Neuronal stem cell (in vitro differentiated cells): Measurements from ENCODE around the gene NOSTRIN.
A peak's percentile ranks its signal among the peaks of the same experiment; 100 is the strongest.

Experiments
- DNase-seq: peaks from one replicate; pipeline ENCODE4 v3.0.0-alpha.2; 2013; ENCODE audit warnings: low spot score
- H2AFZ ChIP-seq: one replicate; pipeline ENCODE4 v1.6.1; 2013; ENCODE audit warnings: mild to moderate bottlenecking, low read length, inconsistent platforms
- H2AK5ac ChIP-seq: 2 replicates; pipeline ENCODE4 v1.6.1; 2013; ENCODE audit warnings: low read depth, mild to moderate bottlenecking, inconsistent platforms, low read length, moderate library complexity, mixed read lengths
- H2BK120ac ChIP-seq: 2 replicates; pipeline ENCODE4 v1.6.1; 2013; ENCODE audit warnings: low read depth, mild to moderate bottlenecking, inconsistent platforms, low read length, moderate library complexity, mixed read lengths
- H2BK12ac ChIP-seq: one replicate; pipeline ENCODE4 v1.6.1; 2013; ENCODE audit warnings: low read length, inconsistent platforms
- H2BK15ac ChIP-seq: 2 replicates; pipeline ENCODE4 v1.6.1; 2013; ENCODE audit warnings: mild to moderate bottlenecking, low read length, inconsistent platforms, mixed read lengths
- H2BK5ac ChIP-seq: one replicate; pipeline ENCODE4 v1.6.1; 2013; ENCODE audit warnings: inconsistent platforms, mild to moderate bottlenecking, low read length, moderate library complexity
- H3K14ac ChIP-seq: one replicate; pipeline ENCODE4 v1.6.1; 2013; ENCODE audit warnings: low read length, inconsistent platforms
- H3K18ac ChIP-seq: 2 replicates; pipeline ENCODE4 v1.6.1; 2013; ENCODE audit warnings: low read length, inconsistent platforms
- H3K23ac ChIP-seq: 2 replicates; pipeline ENCODE4 v1.6.1; 2013; ENCODE audit warnings: low read depth, mild to moderate bottlenecking, mixed read lengths, low read length, inconsistent platforms; ENCODE audit not compliant: poor library complexity
- H3K27ac ChIP-seq: replicated peaks from 3 replicates; pipeline ENCODE4 v1.5.1; 2013; ENCODE audit warnings: low read length, inconsistent platforms
- H3K27me3 ChIP-seq, 3 experiments: 2 replicates each; pipeline ENCODE4 v1.6.1; 2013; ENCODE audit warnings: low read length in 3 of 3, mild to moderate bottlenecking in 2 of 3, inconsistent platforms in 1 of 3, low read depth in 1 of 3, mixed read lengths in 1 of 3, moderate library complexity in 1 of 3; ENCODE audit not compliant: control insufficient read depth in 3 of 3, insufficient read depth in 3 of 3
- H3K36me3 ChIP-seq, 2 donors: replicated peaks in 1 of 2; 2 replicates each; pipeline ENCODE4 v1.6.1; 2013; ENCODE audit warnings: low read length in 2 of 2; ENCODE audit not compliant: control insufficient read depth in 2 of 2, insufficient read depth in 2 of 2
- H3K4ac ChIP-seq: 2 replicates; pipeline ENCODE4 v1.6.1; 2013; ENCODE audit warnings: inconsistent platforms, mild to moderate bottlenecking, low read length, moderate library complexity
- H3K4me1 ChIP-seq, 2 donors: 1 replicate in 1 of 2; 2 replicates in 1 of 2; pipeline ENCODE4 v1.6.1; 2013; ENCODE audit warnings: low read length in 2 of 2, low read depth in 1 of 2; ENCODE audit not compliant: control insufficient read depth in 2 of 2, insufficient read depth in 1 of 2
- H3K4me2 ChIP-seq: one replicate; pipeline ENCODE4 v1.6.1; 2013; ENCODE audit warnings: mild to moderate bottlenecking, low read length, inconsistent platforms; ENCODE audit not compliant: insufficient read depth, poor library complexity, severe bottlenecking
- H3K4me3 ChIP-seq, 2 donors: 2 replicates each; pipeline ENCODE4 v1.5.1; 2013; ENCODE audit warnings: low read length in 2 of 2, mild to moderate bottlenecking in 2 of 2, inconsistent platforms in 1 of 2, moderate library complexity in 1 of 2
- H3K79me1 ChIP-seq: one replicate; pipeline ENCODE4 v1.6.1; 2013; ENCODE audit warnings: low read depth, mild to moderate bottlenecking, inconsistent platforms, low read length, moderate library complexity
- H3K9ac ChIP-seq: one replicate; pipeline ENCODE4 v1.6.1; 2013; ENCODE audit warnings: mild to moderate bottlenecking, low read depth, low read length, inconsistent platforms; ENCODE audit not compliant: poor library complexity
- H3K9me3 ChIP-seq, 2 donors: replicated peaks in 1 of 2; 2 replicates each; pipeline versions ENCODE3 to v1.6.1; 2013; ENCODE audit warnings: low read length in 2 of 2, mild to moderate bottlenecking in 2 of 2, inconsistent platforms in 1 of 2, low read depth in 1 of 2, mixed read lengths in 1 of 2, moderate library complexity in 1 of 2; ENCODE audit not compliant: control insufficient read depth in 2 of 2, insufficient read depth in 1 of 2
- H4K8ac ChIP-seq: one replicate; pipeline ENCODE4 v1.6.1; 2013; ENCODE audit warnings: low read depth, mild to moderate bottlenecking, inconsistent platforms, low read length, moderate library complexity
- H4K91ac ChIP-seq: one replicate; pipeline ENCODE4 v1.6.1; 2013; ENCODE audit warnings: low read length, low read depth, mild to moderate bottlenecking, inconsistent platforms; ENCODE audit not compliant: poor library complexity
- WGBS, 2 donors: extraction: QIAGEN DNeasy Blood & Tissue Kit; methylation state at CpG; one replicate each; pipeline ENCODE4 v1.1.7; 2013; ENCODE audit warnings: missing lambda C conversion rate in 2 of 2, mixed read lengths in 1 of 2; ENCODE audit not compliant: insufficient read length in 2 of 2, insufficient replicate concordance in 1 of 2; ENCODE audit errors: extremely low coverage in 2 of 2; 5-methylcytosine and 5-hydroxymethylcytosine counted together

Gene NOSTRIN

DNA sequence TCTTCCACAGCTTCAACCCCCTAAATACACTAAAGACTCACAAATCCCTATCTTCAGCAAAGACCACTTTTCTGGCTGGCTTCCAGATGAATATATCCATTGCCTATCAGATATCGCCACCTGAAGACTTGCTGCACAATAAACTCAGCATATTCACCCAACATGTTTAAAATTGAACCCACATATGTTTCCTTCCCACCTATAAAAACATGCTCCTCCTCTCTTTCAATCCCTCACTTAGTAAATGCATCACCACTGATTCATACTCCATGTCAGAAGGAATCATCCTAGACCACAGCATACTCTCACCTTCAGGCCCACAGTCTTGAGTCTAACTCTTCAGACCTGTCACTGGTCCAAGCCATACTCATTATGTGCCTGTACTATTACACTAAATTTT is 82.5 kb downstream of the NOSTRIN start:
- no peak for DNase-seq
- Histone ChIP-seq H3K27ac (no peak overlapping the region), H2BK120ac (no peak overlapping the region), H3K14ac (no peak overlapping the region), H3K4me1 (peaks cover 2 to 6% of the 10 kb centered on the region in 2 donors), H3K79me1 (no peaks in the 10 kb centered on the region), H3K36me3 (peaks cover 4 to 60% of the 10 kb centered on the region in 2 donors), H2BK5ac (no peak overlapping the region), H4K91ac (no peak overlapping the region), H2BK15ac (no peak overlapping the region), H3K4me3 (no peak overlapping the region), H2BK12ac (no peak overlapping the region), H3K9ac (no peak overlapping the region), H3K9me3 (no peaks in the 10 kb centered on the region), H3K18ac (no peak overlapping the region), H3K27me3 (no peaks in the 10 kb centered on the region), H3K4me2 (no peak overlapping the region), H3K4ac (no peak overlapping the region), H2AK5ac (no peak overlapping the region), H3K23ac (no peak overlapping the region), H2AFZ (no peak overlapping the region), H4K8ac (no peak overlapping the region)
- no CpG with 5 or more reads among the region's 1 CpG for WGBS, 2 donors

DNA sequence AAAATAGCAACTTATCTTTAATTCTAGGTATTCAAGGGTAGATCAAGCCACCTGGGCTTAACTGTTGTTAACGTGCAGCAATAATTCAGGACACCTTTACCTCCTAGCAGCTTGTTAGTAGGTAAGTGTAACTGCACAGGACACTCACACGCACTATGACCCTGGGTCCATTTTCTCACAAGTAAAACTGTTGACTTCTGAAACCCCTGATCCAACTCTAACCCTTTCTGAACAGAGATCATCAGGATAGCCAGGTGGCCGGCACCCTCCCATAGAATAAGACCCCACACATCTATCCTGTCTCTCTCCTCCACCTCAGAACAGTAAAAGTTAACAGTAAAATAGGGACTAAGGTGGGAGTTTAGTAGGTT is 87.2 kb downstream of the NOSTRIN start:
- DNase-seq, result no peak
- Histone ChIP-seq H3K36me3 (peaks cover 4 to 39% of the 10 kb centered on the region in 2 donors), H3K4me1 (peaks cover 1 to 2% of the 10 kb centered on the region in 2 donors), H3K79me1 (no peaks in the 10 kb centered on the region), H3K18ac (no peak overlapping the region), H2AK5ac (no peak overlapping the region), H3K4me3 (peak overlapping the region; percentile 86 to 87), H2AFZ (peak overlapping the region; percentile 93), H3K14ac (no peak overlapping the region), H2BK12ac (no peak overlapping the region), H3K9me3 (no peaks in the 10 kb centered on the region), H3K23ac (no peak overlapping the region), H3K27ac (no peak overlapping the region), H2BK15ac (no peak overlapping the region), H2BK5ac (no peak overlapping the region), H3K4ac (no peak overlapping the region), H2BK120ac (no peak overlapping the region), H3K27me3 (peaks cover 0 to 16% (median 0%) of the 10 kb centered on the region in 3 experiments), H3K4me2 (peak overlapping the region; percentile 57), H3K9ac (no peak overlapping the region), H4K91ac (no peak overlapping the region), H4K8ac (no peak overlapping the region)
- WGBS, 2 donors, result no CpG with 5 or more reads among the region's 3 CpGs

DNA sequence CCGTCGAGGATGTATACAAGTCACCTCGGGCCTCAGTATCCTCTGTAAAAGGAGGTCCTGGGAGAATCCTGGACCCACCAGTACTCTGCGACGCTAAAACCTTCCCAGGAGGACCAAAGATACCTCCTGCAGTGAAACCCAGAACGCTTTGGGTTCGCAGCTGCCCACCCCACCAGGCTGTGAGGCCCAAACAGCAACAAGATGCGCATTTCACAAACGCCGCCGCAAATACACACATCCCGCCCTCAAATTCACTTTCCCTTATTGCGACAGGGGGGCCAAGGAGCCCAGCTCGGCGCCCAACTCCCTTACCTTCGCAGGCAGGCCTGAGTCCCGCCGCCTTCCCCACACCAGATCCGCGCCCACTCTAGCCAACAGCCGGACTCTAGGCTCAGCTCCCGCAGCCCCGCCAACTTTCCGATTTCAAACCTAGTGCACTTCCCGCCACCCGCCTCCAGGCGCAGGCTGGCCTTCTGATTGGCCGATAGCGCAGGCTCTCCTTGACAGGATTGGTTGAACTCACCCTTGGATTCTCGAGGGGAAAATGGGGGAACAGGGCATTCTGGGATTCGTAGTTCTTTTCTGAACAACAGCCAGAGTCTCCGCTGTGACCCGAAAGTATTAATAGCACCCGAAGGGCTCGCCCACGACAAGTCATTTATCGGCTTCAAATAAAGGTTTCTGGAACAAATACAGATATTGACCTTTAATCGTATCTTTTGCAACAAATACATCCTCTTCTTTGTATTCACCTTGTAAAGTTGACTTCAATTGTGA is 87.8 kb downstream of the NOSTRIN start, which contains the start of gene SPC25:
Gene SPC25, minus strand, starts transcription at position 425 of the 777 bp plus-strand sequence. CDS start 911 bp downstream, outside the sequence.
- no peaks in the 10 kb centered on the region for H3K9me3 ChIP-seq
- H3K4ac ChIP-seq, result no peak within 1 kb of the TSS
- H2BK5ac ChIP-seq, result no peak within 1 kb of the TSS
- no peak within 1 kb of the TSS for H2BK15ac ChIP-seq
- peaks cover 1 to 2% of the 10 kb centered on the region in 2 donors for H3K4me1 ChIP-seq
- no peak within 1 kb of the TSS for H3K14ac ChIP-seq
- DNase-seq, result peak; percentile 92
- no peak within 1 kb of the TSS for H3K27ac ChIP-seq
- H2AFZ ChIP-seq, result peak within 1 kb of the TSS; percentile 93
- no peak within 1 kb of the TSS for H4K91ac ChIP-seq
- H3K4me2 ChIP-seq, result peak within 1 kb of the TSS; percentile 68
- no peak within 1 kb of the TSS for H2AK5ac ChIP-seq
- H3K4me3 ChIP-seq, result peak within 1 kb of the TSS; percentile 86 to 87
- peaks cover 4 to 33% of the 10 kb centered on the region in 2 donors for H3K36me3 ChIP-seq
- H3K18ac ChIP-seq, result no peak within 1 kb of the TSS
- H3K9ac ChIP-seq, result peak within 1 kb of the TSS; percentile 74
- H4K8ac ChIP-seq, result no peak within 1 kb of the TSS
- H2BK120ac ChIP-seq, result no peak within 1 kb of the TSS
- no peak within 1 kb of the TSS for H3K23ac ChIP-seq
- peaks cover 0 to 16% (median 0%) of the 10 kb centered on the region in 3 experiments for H3K27me3 ChIP-seq
- H3K79me1 ChIP-seq, result no peaks in the 10 kb centered on the region
- WGBS, 2 donors, result no CpG with 5 or more reads among the region's 38 CpGs
- no peak within 1 kb of the TSS for H2BK12ac ChIP-seq

DNA sequence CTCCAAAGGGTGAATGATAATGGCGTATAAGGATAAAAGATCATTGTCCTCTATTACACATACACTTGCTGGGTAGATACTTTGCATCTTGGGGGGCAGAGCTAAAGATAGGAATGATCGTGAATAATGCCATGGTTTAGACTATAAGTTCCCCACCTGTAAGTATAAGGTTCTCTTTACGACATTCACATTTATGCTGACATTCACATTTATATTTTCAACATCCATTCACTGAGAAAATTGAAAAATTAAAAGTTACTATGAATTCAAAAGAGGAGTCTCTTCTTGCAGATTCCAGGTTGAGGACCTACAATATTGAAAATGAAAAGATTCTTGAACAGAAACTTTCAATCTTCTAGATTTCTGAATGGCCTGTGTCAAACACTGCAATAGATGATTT is 89.9 kb downstream of the NOSTRIN start:
- no peak overlapping the region for H2BK12ac ChIP-seq
- no peak overlapping the region for H2BK120ac ChIP-seq
- H2AFZ ChIP-seq, result no peak overlapping the region
- no peak overlapping the region for H3K9ac ChIP-seq
- H3K9me3 ChIP-seq, result no peaks in the 10 kb centered on the region
- DNase-seq, result no peak
- no peak overlapping the region for H3K14ac ChIP-seq
- H3K36me3 ChIP-seq, result peaks cover 4 to 14% of the 10 kb centered on the region in 2 donors
- H2BK5ac ChIP-seq, result no peak overlapping the region
- no peak overlapping the region for H3K18ac ChIP-seq
- no peak overlapping the region for H3K4me3 ChIP-seq
- no peaks in the 10 kb centered on the region for H3K79me1 ChIP-seq
- H2AK5ac ChIP-seq, result no peak overlapping the region
- H3K27me3 ChIP-seq, result peaks cover 0 to 16% (median 0%) of the 10 kb centered on the region in 3 experiments
- no peak overlapping the region for H3K27ac ChIP-seq
- no CpG with 5 or more reads among the region's 3 CpGs for WGBS, 2 donors
- H3K4ac ChIP-seq, result no peak overlapping the region
- H3K4me1 ChIP-seq, result peaks cover 1 to 2% of the 10 kb centered on the region in 2 donors
- H4K8ac ChIP-seq, result no peak overlapping the region
- no peak overlapping the region for H3K4me2 ChIP-seq
- H3K23ac ChIP-seq, result no peak overlapping the region
- H2BK15ac ChIP-seq, result no peak overlapping the region
- H4K91ac ChIP-seq, result no peak overlapping the region
